ENCODE results near the gene HAO1.

HAO1 gene

GRCh38 chr20:7981374-7981773 is 41.1 kb upstream of the HAO1 start:
- Histone ChIP-seq H3K4me1 (ENCODE audit: low read depth, poor library complexity, severe bottlenecking) (peaks cover 12% of the 10 kb centered on the region), H3K4me2 (no peak overlapping the region), H3K9ac (no peak overlapping the region), H3K79me2 (ENCODE audit: insufficient read depth, low read depth) (no peaks in the 10 kb centered on the region), H2AFZ (ENCODE audit: low read depth) (no peak overlapping the region), H3K36me3 (ENCODE audit: insufficient read depth) (no peaks in the 10 kb centered on the region), H3K27me3 (ENCODE audit: insufficient read depth, low read depth) (no peaks in the 10 kb centered on the region), H3K4me3 (IDR thresholded peaks at IDR 0.05; ENCODE audit: insufficient read depth, low read depth, low read length) (no peak overlapping the region), H4K20me1 (ENCODE audit: insufficient read depth) (no peaks in the 10 kb centered on the region), H3K27ac (no peak overlapping the region)
- TF ChIP-seq CTCF (conservative IDR thresholded peaks at IDR 0.05; ENCODE audit: low read depth, low read length), result no peak

GRCh38 chr20:7980332-7981046 is 40.2 kb upstream of the HAO1 start:
- no peaks in the 10 kb centered on the region for H3K36me3 ChIP-seq (ENCODE audit: insufficient read depth)
- peak; percentile 53 for TF ChIP-seq CTCF (conservative IDR thresholded peaks at IDR 0.05; ENCODE audit: low read depth, low read length)

DNA sequence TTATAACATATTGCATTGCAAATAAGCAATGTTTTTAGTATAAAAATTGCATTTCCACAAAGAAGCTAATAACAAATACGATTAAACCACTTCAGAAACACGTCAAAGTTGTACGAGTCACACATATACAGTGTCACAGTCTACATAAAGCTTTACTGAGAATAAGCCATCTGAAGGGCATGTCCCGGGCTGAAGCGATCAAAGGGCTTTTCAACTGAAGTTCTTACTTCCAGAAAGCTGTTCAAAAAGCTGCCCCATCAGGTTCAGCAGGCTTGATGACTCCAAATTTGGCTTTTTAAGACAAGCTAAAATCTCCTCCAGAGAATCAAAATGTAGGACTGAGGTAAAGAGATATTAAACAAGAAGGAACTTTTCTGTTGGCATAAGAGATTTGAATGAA is 37.5 kb upstream of the HAO1 start:
- Histone ChIP-seq H3K4me2 (no peak overlapping the region), H3K27me3 (ENCODE audit: insufficient read depth, low read depth) (no peaks in the 10 kb centered on the region), H3K9ac (no peak overlapping the region), H3K36me3 (ENCODE audit: insufficient read depth) (no peaks in the 10 kb centered on the region), H3K4me1 (ENCODE audit: low read depth, poor library complexity, severe bottlenecking) (peaks cover 12% of the 10 kb centered on the region), H3K79me2 (ENCODE audit: insufficient read depth, low read depth) (no peaks in the 10 kb centered on the region), H2AFZ (ENCODE audit: low read depth) (no peak overlapping the region), H4K20me1 (ENCODE audit: insufficient read depth) (no peaks in the 10 kb centered on the region), H3K4me3 (IDR thresholded peaks at IDR 0.05; ENCODE audit: insufficient read depth, low read depth, low read length) (no peak overlapping the region), H3K27ac (no peak overlapping the region)
- no peak for TF ChIP-seq CTCF (conservative IDR thresholded peaks at IDR 0.05; ENCODE audit: low read depth, low read length)

More at GRCh38 chr20:7980332-7981046, 40.2 kb upstream of the HAO1 start:
- no peak overlapping the region for H2AFZ ChIP-seq (ENCODE audit: low read depth)
- peaks cover 12% of the 10 kb centered on the region for H3K4me1 ChIP-seq (ENCODE audit: low read depth, poor library complexity, severe bottlenecking)
- no peaks in the 10 kb centered on the region for H3K79me2 ChIP-seq (ENCODE audit: insufficient read depth, low read depth)
- peak overlapping the region; percentile 31; the same call in 1 of the 2 replicates for H3K4me2 ChIP-seq
- no peak overlapping the region for H3K4me3 ChIP-seq (IDR thresholded peaks at IDR 0.05; ENCODE audit: insufficient read depth, low read depth, low read length)
- H3K27ac ChIP-seq, result no peak overlapping the region
- H4K20me1 ChIP-seq (ENCODE audit: insufficient read depth), result no peaks in the 10 kb centered on the region
- no peak overlapping the region for H3K9ac ChIP-seq
- H3K27me3 ChIP-seq (ENCODE audit: insufficient read depth, low read depth), result no peaks in the 10 kb centered on the region

DNA sequence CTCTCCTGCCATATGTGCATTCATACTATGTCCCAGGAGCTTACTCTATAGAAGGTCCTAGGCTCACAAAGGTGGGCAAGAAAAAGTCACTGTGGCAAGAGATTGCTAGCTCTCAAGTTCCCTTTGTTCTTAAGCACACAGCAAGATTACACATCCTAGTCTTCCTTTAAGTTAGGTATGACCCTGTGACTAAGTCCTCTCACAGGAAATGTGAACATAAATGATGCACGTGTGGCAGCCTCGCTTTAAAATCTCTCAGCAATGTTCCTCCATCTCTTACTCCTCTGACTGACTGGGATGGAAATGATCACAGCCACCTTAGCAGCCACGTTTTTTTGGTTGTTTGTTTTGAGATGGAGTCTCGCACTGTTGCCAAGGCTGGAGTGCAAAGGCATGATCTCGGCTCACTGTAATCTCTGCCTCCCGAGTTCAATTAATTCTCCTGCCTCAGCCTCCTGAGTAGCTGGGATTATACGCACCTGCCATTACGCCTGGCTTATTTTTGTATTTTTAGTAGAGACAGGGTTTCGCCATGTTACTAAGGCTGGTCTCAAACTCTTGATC is 35.7 kb upstream of the HAO1 start:
- Histone ChIP-seq H3K79me2 (ENCODE audit: insufficient read depth, low read depth) (no peaks in the 10 kb centered on the region), H3K4me1 (ENCODE audit: low read depth, poor library complexity, severe bottlenecking) (peaks cover 8% of the 10 kb centered on the region), H3K9ac (no peak overlapping the region), H4K20me1 (ENCODE audit: insufficient read depth) (no peaks in the 10 kb centered on the region), H3K4me2 (no peak overlapping the region), H3K27ac (no peak overlapping the region), H3K4me3 (IDR thresholded peaks at IDR 0.05; ENCODE audit: insufficient read depth, low read depth, low read length) (no peak overlapping the region), H3K36me3 (ENCODE audit: insufficient read depth) (no peaks in the 10 kb centered on the region), H3K27me3 (ENCODE audit: insufficient read depth, low read depth) (no peaks in the 10 kb centered on the region), H2AFZ (ENCODE audit: low read depth) (no peak overlapping the region)
- TF ChIP-seq CTCF (conservative IDR thresholded peaks at IDR 0.05; ENCODE audit: low read depth, low read length), result no peak
